NCI-H2171 (cell line): ENCODE measurements around the gene SYTL3.

Experiments used
- DNase-seq: peaks from one replicate; lab custom pipeline; 2025; lab: John Stamatoyannopoulos, UW

Gene SYTL3

GRCh38 chr6:158793432-158793831 lies 143.6 kb downstream of the SYTL3 start:
- no peak for DNase-seq

DNA sequence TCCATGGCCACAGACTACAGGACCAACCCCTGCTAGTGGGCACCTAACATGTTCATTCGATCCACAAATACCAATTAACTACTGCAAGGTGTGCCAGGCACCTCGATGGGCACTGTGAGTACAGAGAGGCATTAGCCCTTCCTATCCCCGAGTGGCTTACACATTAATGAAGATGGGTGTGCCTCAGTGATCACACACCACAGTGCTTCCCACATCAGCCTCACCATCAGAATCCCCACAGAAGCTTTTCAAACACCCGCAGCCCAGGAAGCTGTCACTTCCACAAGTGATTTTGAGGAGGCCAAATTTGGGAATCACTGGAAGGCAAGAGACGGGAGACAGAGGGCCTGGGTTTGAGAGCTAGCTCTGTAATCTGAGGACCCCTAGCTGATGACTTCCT lies 145.7 kb downstream of the SYTL3 start:
- DNase-seq, result no peak

- DNase-seq, result no peak
Observed at GRCh38 chr6:158796353-158796752, 146.5 kb downstream of the SYTL3 start.

GRCh38 chr6:158797331-158798310 lies 147.8 kb downstream of the SYTL3 start:
- no peak for DNase-seq

DNA sequence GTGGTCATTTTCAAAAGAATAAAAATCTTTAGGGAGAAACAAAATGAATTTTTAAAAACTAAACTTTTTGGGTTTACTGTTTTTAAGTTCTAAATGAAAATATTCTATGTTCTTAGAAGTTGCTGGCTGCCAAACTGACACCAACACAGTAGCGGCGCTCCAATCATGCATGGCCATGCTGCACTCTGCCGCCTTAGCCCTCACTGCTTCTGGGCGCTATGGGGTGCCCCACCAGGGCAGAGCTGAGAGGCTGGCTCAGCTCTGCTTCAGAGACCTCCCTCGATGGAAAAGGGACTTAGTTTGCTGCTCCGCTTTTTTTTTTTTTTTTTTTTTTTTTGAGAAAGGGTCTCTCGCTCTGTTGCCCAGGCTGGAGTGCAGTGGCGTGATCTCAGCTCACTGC lies 148.5 kb downstream of the SYTL3 start:
- no peak for DNase-seq

GRCh38 chr6:158799051-158799792 lies 149.4 kb downstream of the SYTL3 start:
- DNase-seq, result peak; percentile 86

- no peak for DNase-seq
Observed at GRCh38 chr6:158801655-158802294, 151.9 kb downstream of the SYTL3 start.

- no peak for DNase-seq
Observed at GRCh38 chr6:158803733-158804143, 153.9 kb downstream of the SYTL3 start.

DNA sequence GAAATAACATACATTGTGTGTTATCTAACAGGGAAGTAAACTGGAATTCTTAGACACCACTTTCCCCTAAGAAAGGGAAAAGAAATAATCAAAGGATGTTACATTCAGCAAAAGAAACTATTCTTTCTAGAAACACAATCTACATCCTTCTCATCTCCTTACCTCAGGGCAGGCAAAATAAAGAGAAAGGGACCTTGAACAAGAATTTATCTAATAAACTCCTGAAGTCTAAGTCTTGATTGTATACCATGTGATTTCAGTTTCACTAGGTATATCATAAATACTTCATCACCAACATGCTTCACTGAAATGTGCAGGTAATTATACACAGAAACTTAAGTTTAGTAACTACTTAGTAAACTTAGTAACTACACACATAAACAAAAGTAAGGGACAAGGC lies 154.4 kb downstream of the SYTL3 start:
- DNase-seq, result no peak

DNA sequence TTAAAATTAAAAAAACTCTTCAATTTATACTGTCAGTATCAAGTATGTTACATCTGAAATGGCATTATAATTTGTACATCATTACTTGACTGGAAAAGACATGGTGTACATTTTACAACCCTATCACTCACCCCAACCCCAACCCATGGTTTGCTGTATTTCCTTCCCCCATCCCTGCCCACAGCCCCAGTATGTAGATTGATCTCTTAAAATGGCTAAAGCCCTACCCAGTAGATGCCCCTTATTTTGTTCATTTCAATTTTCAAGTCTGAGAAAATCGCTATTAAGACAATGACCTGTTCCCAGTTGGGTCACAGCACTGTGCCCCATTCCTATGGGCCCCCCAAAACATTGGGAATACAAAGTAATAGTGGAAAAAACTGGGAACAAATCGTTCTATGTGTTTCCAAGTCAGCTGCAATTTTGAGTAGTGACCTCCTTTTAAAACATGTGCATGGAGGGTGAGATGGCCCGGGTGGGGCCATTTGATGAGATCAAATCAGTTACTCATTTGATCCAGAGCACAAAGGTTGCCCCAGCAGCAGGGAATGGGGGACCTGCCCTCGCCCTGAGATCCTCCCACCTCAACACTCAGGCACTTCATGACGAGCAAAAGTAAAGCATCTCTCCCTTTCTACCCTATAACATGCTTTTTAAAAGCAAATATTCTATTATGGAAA lies 156.0 kb downstream of the SYTL3 start:
- no peak for DNase-seq

DNA sequence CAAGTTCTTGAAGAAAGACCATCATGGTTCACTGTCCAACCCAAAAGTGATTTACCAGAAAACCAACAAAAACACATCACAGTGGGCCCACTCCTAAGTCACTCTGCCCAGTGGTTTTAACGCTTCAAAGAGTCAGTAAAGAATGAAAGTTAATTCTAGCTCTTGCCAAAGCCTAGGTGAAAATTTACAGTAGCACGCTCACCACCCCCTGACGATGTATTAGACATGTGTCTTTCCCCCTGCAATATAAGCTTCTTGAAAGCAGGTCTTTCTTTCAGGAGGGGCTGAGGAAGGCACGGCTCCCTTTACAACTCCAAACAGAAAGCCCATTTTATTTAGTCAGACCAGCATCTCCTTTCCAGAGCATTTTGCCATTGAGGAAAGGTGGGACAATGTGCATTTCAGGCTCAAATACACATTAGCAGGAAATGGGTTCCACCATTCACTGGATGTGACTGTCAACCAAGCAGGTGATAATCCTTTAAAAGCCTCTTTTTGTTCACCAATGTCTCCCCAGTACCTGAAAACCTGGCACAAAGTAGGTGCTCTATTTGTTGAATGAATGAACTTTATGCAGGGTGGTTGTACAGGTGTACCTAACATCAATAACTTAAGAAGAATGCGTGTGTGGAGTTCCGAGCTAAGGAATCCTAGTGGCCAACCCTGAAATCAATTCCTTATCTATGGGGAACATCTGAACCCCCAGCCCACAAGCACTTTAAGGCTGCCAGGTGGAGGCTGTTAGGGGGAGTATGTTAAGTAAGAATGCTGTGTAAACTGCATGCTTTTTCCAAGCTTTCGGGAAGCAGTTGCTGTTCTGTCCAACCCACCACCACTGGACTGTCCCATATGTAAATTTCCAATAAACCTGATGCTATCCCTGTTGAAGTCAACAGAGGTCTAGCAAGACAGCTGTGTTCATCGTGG lies 157.9 kb downstream of the SYTL3 start:
- DNase-seq, result no peak

- no peak for DNase-seq
Observed at GRCh38 chr6:158808442-158808833, 158.6 kb downstream of the SYTL3 start.

- peak; percentile 25 for DNase-seq
Observed at GRCh38 chr6:158808941-158809678, 159.3 kb downstream of the SYTL3 start.

- DNase-seq, result no peak
Observed at GRCh38 chr6:158810155-158811095, 160.6 kb downstream of the SYTL3 start.

- DNase-seq, result no peak
Observed at GRCh38 chr6:158812611-158813010, 162.8 kb downstream of the SYTL3 start.

GRCh38 chr6:158813032-158813431 lies 163.2 kb downstream of the SYTL3 start:
- no peak for DNase-seq
